ENCODE data around the gene SLC2A10.

SLC2A10 gene

GRCh38 chr20:46770330-46771194, 61.1 kb downstream of the SLC2A10 start:
- DNase-seq (ENCODE audit: low spot score) = no peak

- DNase-seq (ENCODE audit: low spot score) = no peak
Measured at GRCh38 chr20:46771195-46771588, 61.7 kb downstream of the SLC2A10 start.

DNA sequence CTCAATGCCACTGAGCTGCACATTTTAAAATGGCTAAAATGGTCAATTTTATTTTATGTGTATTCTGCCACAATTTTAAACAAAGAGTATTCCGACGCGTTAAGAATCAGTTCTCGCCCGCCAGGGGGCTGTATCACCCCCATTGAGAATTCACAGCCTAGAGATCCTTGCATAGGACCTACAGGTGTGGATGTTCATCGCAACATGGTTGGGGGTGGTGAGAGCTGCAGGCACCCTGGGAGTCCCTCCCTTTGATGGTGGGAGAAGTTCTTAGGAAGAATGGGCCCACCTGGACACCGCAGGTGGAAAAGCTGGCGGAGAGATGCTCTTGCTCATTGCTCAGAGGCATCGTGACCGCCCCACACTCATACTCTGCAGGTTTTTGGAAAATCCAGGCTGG, 63.5 kb downstream of the SLC2A10 start:
- DNase-seq (ENCODE audit: low spot score) = no peak

- DNase-seq (ENCODE audit: low spot score) = no peak
Measured at GRCh38 chr20:46773680-46774079, 64.2 kb downstream of the SLC2A10 start.

- no peak for DNase-seq (ENCODE audit: low spot score)
Measured at GRCh38 chr20:46774236-46774635, 64.8 kb downstream of the SLC2A10 start.

- DNase-seq (ENCODE audit: low spot score) = no peak
Measured at GRCh38 chr20:46774943-46775560, 65.6 kb downstream of the SLC2A10 start.

GRCh38 chr20:46775806-46776205, 66.4 kb downstream of the SLC2A10 start:
- no peak for DNase-seq (ENCODE audit: low spot score)

- no peak for DNase-seq (ENCODE audit: low spot score)
Measured at GRCh38 chr20:46777331-46777730, 67.9 kb downstream of the SLC2A10 start.

DNA sequence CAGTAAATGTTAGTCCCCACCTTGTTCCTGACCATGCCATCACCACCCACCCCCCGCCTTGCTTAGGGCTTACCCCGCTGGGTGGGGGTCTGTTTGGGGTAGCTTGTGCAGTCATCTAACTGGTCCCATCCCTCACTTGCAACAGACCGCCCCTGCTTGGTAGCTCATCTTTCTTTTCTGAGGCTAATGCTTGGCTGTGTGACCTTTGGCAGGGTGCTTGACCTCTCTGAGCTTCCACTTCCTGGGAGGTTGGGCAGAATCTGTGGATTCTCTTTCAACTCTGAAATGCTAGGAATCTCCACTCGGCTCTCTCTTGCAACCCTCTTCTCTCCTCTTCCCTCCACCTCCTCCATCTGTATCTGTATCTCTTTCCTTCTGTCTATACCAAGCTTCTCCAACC, 70.4 kb downstream of the SLC2A10 start:
- DNase-seq (ENCODE audit: low spot score) = no peak

DNA sequence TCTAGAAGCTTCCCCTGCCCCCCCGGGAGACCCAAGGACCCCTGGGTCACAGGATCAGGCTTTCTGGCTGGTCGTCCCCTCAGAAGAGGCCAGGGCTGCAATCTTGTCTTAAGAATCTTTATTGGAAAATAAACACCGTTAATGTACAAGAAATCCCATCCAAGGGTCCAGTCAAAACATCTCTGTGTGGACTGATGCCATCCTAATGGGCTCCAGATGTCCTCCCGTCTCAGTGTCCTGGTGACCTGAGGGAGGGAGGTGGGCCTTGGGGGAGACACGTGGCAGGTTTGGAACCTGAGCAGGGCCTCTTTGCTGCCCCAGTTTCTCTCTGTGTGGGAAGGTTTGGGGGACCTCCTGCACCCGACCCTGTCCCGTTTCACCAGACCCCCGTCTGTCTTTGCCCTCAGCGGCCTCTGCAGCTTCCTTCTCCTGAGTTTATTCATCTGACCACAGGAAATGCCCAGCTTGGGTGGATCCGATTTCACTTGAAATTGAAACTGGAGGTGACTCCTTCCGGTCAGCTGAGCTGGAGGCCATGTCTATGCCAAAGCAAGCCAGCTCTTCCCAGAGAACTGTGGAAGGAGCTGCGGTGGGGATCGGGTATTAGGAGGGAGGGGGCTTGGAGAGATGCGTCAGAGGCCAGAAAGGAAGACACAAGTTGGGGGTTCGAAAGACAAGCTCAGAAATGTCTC, 75.1 kb downstream of the SLC2A10 start:
- no peak for DNase-seq (ENCODE audit: low spot score)
